ENCODE measurements around the gene EBI3. TPM values are rescaled to one million over a fixed set of nuclear protein-coding genes. Genes with fewer than 3 reads are reported as not detected.

EBI3 gene
- total RNA-seq, 1 experiment from 2014 or later, result 1.5 TPM

- ChIA-PET POLR2A (ENCODE audit: low non-redundant PET) (no interaction called here), CTCF (interaction anchor here (0.5 to 1.3 kb wide), 2 partner anchors 9 to 369 kb away, joined by 4 to 6 read pairs; no protein-coding TSS in a partner anchor)
- no peaks in the 10 kb centered on the region for H3K36me3 ChIP-seq (ENCODE audit: insufficient read depth, low read length, poor library complexity, severe bottlenecking)
- H3K4me3 ChIP-seq (ENCODE audit: low read depth, low read length, poor library complexity, severe bottlenecking), result no peak overlapping the region
- H3K27me3 ChIP-seq (replicated peaks; ENCODE audit: insufficient read depth, low read depth, low read length, poor library complexity), result peaks cover 40% of the 10 kb centered on the region
- DNase-seq (ENCODE audit: low spot score), result peak; percentile 40
- intact Hi-C loops (cut with micrococcal nuclease; ENCODE audit: unreplicated experiment), result no loop called here
- no peaks in the 10 kb centered on the region for H3K9me3 ChIP-seq (ENCODE audit: low read depth, low read length, poor library complexity, severe bottlenecking)
- no peak overlapping the region for H3K27ac ChIP-seq (ENCODE audit: low read depth, low read length, poor library complexity, severe bottlenecking)
- peaks cover 5% of the 10 kb centered on the region for H3K4me1 ChIP-seq (ENCODE audit: insufficient read depth, low read length, poor library complexity, severe bottlenecking)
- TF ChIP-seq EZH2 (IDR thresholded peaks at IDR 0.05; ENCODE audit: borderline replicate concordance, low read depth, low read length, poor library complexity, severe bottlenecking) (no peak), CTCF (conservative IDR thresholded peaks at IDR 0.05; ENCODE audit: low read depth, low read length) (no peak)
- no TSS peak for BruUV-seq (replicated peaks)
Observed at GRCh38 chr19:4277191-4277696, 47.9 kb downstream of the EBI3 start.

- ChIA-PET CTCF (interaction anchor here (1.3 kb wide), 1 partner anchor 10 kb away, joined by 6 read pairs; no protein-coding TSS in a partner anchor), POLR2A (ENCODE audit: low non-redundant PET) (no interaction called here)
- TF ChIP-seq CTCF (conservative IDR thresholded peaks at IDR 0.05; ENCODE audit: low read depth, low read length), result no peak
- TF ChIP-seq EZH2 (IDR thresholded peaks at IDR 0.05; ENCODE audit: borderline replicate concordance, low read depth, low read length, poor library complexity, severe bottlenecking), result no peak
- intact Hi-C loops (cut with micrococcal nuclease; ENCODE audit: unreplicated experiment), result no loop called here
- no peak overlapping the region for H3K27ac ChIP-seq (ENCODE audit: low read depth, low read length, poor library complexity, severe bottlenecking)
- no peak overlapping the region for H3K4me3 ChIP-seq (ENCODE audit: low read depth, low read length, poor library complexity, severe bottlenecking)
- H3K9me3 ChIP-seq (ENCODE audit: low read depth, low read length, poor library complexity, severe bottlenecking), result no peaks in the 10 kb centered on the region
- H3K27me3 ChIP-seq (replicated peaks; ENCODE audit: insufficient read depth, low read depth, low read length, poor library complexity), result peaks cover 44% of the 10 kb centered on the region
- H3K36me3 ChIP-seq (ENCODE audit: insufficient read depth, low read length, poor library complexity, severe bottlenecking), result no peaks in the 10 kb centered on the region
- BruUV-seq (replicated peaks), result no TSS peak
- H3K4me1 ChIP-seq (ENCODE audit: insufficient read depth, low read length, poor library complexity, severe bottlenecking), result peaks cover 5% of the 10 kb centered on the region
- DNase-seq (ENCODE audit: low spot score), result no peak
Observed at GRCh38 chr19:4278010-4278409, 48.7 kb downstream of the EBI3 start.

GRCh38 chr19:4278419-4279266 lies 49.3 kb downstream of the EBI3 start, which contains the start of gene SHD:
Gene SHD, plus strand, starts transcription at chr19:4279266. Its CDS starts 798 bp downstream, at chr19:4280064.
- peaks cover 5% of the 10 kb centered on the region for H3K4me1 ChIP-seq (ENCODE audit: insufficient read depth, low read length, poor library complexity, severe bottlenecking)
- ChIA-PET POLR2A (ENCODE audit: low non-redundant PET) (interaction anchor here (0.6 kb wide), 1 partner anchor 257 kb away, joined by 5 read pairs; the partner anchor contains the start of gene PLIN5), CTCF (interaction anchor here (1.3 kb wide), 1 partner anchor 11 kb away, joined by 6 read pairs; no protein-coding TSS in a partner anchor)
- no peaks in the 10 kb centered on the region for H3K36me3 ChIP-seq (ENCODE audit: insufficient read depth, low read length, poor library complexity, severe bottlenecking)
- no peak within 1 kb of the TSS for H3K27ac ChIP-seq (ENCODE audit: low read depth, low read length, poor library complexity, severe bottlenecking)
- H3K27me3 ChIP-seq (replicated peaks; ENCODE audit: insufficient read depth, low read depth, low read length, poor library complexity), result peaks cover 48% of the 10 kb centered on the region
- no TSS peak for BruUV-seq (replicated peaks)
- peak within 1 kb of the TSS; percentile 42 for H3K4me3 ChIP-seq (ENCODE audit: low read depth, low read length, poor library complexity, severe bottlenecking)
- H3K9me3 ChIP-seq (ENCODE audit: low read depth, low read length, poor library complexity, severe bottlenecking), result no peaks in the 10 kb centered on the region
- intact Hi-C loops (cut with micrococcal nuclease; ENCODE audit: unreplicated experiment), result no loop called here
- TF ChIP-seq CTCF (conservative IDR thresholded peaks at IDR 0.05; ENCODE audit: low read depth, low read length) (no peak), EZH2 (IDR thresholded peaks at IDR 0.05; ENCODE audit: borderline replicate concordance, low read depth, low read length, poor library complexity, severe bottlenecking) (no peak)
- no peak for DNase-seq (ENCODE audit: low spot score)
